GM12873 (cell line): Measurements from ENCODE around the gene VPS26C.

Source experiments
- CTCF ChIP-seq: IDR thresholded peaks from 2 replicates; pipeline ENCODE4 v1.5.1; 2012; ENCODE audit warnings: low read depth, mild to moderate bottlenecking, moderate library complexity, low read length, control low read depth; ENCODE audit not compliant: insufficient read depth; ENCODE audit errors: missing control alignments

VPS26C gene

GRCh38 chr21:37257511-37257966 lies 9.6 kb downstream of the VPS26C start:
- no peak for TF ChIP-seq CTCF

- TF ChIP-seq CTCF: no peak
Measured at GRCh38 chr21:37253991-37254390, 13.1 kb downstream of the VPS26C start.

GRCh38 chr21:37251294-37251634 lies 15.9 kb downstream of the VPS26C start:
- TF ChIP-seq CTCF: no peak

- TF ChIP-seq CTCF: no peak
Measured at GRCh38 chr21:37249112-37249904, 17.8 kb downstream of the VPS26C start.

GRCh38 chr21:37248298-37248697 lies 18.8 kb downstream of the VPS26C start:
- TF ChIP-seq CTCF: no peak

- no peak for TF ChIP-seq CTCF
Measured at GRCh38 chr21:37245151-37245550, 22.0 kb downstream of the VPS26C start.

GRCh38 chr21:37244501-37245095 lies 22.5 kb downstream of the VPS26C start:
- no peak for TF ChIP-seq CTCF
